Measurements from ENCODE around the gene TMEM267.
"Not testable (repeated sequence)": the region's sequence is repeated elsewhere in the genome, so short reads cannot be mapped to it uniquely, and the experiment has no call there.

The TMEM267 gene

DNA sequence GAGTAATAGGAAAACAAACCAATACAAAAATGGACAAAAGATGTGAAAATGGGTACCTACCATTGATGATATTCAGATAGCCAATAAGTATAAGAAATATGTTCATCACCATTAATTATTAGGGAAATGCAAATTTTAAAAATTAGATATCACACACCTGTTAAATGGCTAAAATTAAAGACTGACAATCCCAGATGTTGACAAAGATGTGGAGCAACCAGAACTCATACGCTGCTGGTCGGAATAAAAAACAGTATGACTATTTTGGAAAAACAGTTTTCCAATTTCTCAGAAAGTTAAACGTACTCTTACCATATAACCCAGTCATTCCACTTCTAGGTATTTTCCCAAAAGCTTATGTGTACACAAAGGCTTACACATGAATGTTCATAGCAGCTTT, 27.1 kb downstream of the TMEM267 start:
- no peak for DNase-seq (ENCODE audit: low spot score)

DNA sequence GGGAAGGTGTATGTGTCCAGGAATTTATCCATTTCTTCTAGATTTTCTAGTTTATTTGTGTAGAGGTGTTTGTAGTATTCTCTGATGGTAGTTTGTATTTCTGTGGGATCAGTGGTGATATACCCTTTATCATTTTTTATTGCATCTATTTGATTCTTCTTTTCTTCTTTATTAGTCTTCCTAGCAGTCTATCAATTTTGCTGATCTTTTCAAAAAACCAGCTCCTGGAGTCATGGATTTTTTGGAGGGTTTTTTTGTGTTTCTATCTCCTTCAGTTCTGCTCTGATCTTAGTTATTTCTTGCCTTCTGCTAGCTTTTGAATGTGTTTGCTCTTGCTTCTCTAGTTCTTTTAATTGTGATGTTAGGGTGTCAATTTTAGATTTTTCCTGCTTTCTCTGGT, 42.1 kb downstream of the TMEM267 start:
- DNase-seq (ENCODE audit: low spot score): not testable (repeated sequence)

DNA sequence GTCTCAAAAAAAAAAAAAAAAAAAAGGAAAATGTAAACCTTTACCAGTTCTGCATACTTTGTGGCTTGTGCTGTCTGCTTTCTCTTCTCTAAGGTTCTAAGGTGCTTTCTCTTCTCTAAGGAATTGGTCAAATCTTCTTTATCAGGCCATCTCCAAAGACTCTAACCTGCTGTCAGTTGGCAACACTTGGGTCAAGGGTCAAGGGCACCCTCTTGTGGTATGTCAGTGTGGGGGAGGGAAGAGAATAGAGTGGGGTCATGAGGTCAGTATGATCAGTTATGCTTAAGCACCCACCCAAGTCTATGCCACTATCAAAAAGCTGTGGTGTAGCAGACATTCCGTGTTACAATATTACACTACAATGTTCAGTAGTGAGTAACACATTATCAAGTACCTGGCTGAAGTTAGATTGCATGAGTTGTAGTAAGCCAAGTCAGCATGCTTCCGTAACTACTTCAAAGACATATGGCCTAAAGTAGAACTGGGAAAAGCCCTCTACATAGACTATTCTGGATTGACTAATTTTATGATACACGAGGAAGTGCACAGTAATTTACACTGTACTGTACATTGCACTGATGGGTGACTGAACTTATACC, 46.5 kb downstream of the TMEM267 start:
- DNase-seq (ENCODE audit: low spot score): no peak

DNA sequence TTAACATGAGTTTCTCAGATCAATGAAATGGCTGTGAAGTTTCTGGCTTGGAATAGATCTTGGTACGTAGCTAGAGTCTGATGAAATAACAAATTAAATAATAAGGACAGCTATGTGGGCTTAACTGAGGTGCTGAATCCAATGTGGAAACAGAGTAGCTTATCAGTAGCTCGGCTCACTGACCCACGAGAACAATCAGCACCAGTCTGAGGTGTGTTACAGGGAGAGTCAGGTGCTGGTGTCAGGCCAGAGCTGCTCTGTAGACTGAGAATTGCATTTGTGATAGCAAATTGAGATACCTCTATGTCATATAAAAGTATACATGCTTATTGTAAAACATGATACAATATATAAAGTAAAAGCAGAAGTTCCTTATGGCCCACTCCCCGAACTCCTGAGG, 50.3 kb downstream of the TMEM267 start:
- no peak for DNase-seq (ENCODE audit: low spot score)

DNA sequence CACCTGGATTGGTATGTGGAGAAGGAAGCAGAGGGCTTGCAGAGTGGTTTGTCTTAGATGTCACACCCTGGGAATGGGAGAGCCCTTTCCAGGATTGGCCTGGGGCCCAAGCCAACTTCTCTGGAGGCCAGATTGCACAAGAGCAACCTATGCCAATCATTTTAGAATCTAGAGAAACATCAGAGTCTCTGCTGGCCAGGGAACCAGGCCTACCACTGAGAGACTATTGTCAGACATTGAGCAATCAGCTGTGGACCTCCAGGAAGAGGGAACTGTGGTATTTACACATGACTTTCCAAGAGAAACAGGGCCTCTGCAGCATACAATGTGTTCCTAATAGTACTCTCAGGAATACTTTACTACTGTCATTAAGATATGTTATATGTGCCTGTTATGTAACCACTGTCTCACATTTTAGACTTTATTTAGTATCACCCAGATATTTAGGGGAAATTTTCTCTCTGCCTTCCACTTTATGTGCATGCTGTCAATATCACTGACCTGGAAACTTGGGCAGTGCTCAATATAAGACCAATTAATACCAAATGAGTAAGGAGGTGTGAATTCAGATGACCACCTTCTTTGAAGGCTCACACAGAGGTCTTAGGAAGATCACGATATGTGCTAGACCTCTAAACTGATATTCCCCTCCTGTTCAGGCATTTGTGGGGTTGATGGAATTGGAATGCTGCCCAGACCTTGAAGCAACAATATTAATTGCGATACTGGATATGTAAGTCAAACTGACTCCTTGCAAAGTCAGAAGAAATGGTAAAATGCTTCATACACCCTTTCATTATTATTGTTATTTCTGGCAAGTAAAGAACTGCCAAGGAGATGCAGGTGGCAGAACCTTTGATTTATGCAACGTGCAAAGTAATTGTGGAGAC, 50.9 kb downstream of the TMEM267 start:
- no peak for DNase-seq (ENCODE audit: low spot score)

DNA sequence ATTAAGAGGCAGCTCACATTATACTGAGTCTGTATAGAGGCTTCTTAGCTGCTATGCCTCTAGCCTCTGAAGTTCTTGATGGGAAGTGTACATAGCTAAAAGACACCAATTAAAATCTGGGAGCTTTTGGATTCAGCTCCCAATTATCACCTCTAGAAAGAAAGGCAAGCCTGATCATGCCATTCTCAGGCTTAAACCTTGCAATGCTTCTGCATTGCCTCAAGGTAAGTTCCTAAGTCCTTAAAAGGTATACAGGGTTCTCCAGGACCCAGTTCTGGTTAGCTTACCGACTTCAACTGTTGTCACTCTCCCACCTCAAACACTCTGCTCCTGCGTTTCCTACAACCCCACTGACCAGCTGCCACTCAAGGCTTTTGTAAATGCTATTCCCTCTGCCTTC, 54.0 kb downstream of the TMEM267 start:
- DNase-seq (ENCODE audit: low spot score): no peak

DNA sequence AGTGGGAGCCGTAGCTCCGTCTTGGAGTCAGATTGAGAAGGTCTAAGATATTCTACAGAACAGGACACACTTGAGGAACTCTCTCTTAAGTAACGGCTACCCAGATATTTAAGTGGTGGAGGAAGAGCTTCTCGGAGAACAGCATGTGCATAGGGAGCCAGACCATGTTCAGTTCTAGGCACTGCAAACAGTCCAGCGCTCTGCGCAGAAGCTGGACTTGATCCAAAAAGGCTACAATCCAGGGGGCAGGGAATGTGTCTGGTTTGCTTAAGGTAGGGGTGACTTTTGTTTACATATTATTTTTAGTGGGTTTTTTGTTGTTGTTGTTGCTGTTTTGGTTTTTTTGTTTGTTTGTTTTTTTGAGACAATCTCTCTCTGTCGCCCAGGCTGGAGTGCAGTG, 54.6 kb downstream of the TMEM267 start:
- no peak for DNase-seq (ENCODE audit: low spot score)

DNA sequence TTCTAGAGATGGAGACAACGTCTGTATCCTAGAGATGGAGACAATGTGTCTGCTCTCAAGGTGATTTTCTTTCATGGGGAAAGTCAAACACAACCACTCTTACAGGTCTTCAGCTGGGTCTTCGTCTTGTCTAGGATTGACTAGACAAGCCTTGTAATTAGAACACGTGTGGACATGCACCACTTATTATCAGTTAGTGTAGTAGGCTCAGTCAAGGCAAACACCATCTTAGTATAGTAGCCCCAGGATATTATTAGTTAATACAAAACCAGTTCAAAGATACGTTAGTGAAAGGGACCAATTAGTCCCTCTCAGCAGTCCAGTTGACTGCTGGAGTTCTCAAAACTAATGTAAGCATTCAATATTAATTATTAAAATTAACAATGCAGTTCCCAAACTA, 56.4 kb downstream of the TMEM267 start:
- DNase-seq (ENCODE audit: low spot score): no peak

DNA sequence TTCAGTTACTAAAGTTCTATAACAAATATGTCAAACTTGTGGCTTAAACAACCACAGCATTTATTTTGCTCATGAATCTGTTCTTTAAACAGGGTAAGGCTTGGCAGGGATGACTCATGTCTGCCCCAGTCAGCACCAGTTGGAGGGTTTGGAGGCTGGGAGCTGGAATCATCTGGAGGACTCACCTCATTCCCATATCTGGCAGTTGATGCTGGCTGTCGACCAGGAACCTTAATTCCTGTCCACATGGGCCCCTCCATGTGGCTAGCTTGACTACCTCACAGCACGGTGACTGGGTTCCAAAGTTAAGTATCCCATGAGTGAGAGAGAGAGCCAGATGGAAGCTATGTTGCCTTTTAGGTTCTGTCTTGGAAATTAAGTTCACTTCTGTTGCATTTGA, 57.7 kb downstream of the TMEM267 start:
- DNase-seq (ENCODE audit: low spot score): no peak

DNA sequence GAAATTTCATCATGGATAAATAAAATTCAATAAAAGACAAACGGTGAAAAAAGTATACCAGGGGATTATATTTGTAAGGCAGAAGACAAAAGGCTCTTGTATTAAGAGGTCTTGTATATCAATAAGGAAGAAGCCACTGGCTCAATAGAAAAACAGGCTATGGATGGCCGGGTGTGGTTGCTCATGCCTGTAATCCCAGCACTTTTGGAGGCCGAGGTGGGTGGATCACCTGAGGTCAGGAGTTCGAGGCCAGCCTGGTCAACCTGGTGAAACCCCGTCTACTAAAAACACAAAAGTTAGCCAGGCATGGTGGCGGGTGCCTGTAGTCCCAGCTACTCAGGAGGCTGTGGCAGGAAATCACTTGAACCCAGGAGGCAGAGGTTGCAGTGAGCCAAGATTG, 60.6 kb downstream of the TMEM267 start:
- not testable (repeated sequence) for DNase-seq (ENCODE audit: low spot score)

DNA sequence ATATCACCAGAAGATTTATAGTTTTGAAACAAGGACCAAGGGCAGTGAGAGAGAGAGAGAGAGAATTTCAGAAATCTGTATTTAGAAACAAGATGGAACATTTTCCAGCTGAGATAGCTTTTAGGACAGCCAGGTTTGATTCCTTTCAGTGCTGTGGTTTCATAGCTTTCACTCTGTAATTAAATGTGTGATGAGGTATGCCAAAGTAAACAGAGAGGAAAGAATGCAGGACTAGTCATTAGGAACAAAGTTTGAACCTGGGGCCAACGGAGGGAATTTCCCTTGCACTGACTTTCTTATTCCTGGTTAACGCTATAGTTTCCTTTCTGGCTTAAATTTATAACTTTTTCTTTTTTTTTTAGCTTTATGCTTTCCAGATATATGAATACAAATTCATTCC, 61.5 kb downstream of the TMEM267 start:
- no peak for DNase-seq (ENCODE audit: low spot score)

DNA sequence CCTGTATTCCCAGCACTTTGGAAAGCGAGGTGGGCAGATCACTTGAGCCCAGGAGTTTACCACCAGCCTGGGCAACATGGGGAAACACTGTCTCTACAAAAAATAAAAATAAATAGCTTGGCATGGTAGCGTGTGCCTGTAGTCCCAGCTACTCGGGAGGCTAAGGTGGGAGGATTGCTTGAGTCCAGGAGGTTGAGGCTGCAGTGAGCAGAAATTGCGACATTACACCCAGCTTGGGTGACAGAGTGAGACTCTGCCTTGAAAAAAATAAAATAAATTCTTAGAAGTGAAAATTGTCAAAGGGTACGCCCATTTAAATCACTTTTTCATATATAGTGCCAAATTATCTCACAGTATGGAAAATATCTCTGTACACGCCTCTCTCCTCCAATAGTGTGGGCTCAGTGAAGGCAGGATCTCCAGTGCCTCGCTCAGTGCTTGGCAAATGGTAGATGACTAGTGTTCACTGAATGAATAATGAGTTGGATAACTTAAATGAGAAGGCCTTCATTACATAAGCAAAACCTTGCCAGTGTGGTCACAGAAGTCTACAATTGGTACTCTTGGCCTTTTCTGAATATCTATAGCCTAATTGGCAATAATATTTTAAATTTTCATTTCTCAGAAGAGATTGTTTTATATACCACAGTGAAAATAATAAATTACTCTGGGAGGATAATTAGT, 62.1 kb downstream of the TMEM267 start:
- no peak for DNase-seq (ENCODE audit: low spot score)

DNA sequence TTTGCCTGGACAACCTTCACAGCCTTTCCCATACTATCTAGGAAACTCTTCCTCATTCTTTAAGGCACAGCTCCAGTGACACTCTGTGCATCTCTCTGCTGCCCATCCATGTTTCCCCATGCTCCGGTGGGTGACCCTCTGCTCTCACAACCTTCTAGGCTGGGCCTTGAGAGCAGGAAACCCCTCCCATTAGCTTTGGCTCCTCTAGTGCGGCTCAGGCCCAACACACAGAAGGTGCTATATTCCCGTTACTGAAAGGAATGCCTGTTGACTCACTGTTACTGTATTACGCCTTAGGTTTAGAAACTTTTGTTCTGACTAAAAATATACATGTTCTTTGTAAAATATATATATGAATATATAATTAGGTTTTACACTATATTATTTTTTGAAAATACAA, 63.4 kb downstream of the TMEM267 start:
- no peak for DNase-seq (ENCODE audit: low spot score)

DNA sequence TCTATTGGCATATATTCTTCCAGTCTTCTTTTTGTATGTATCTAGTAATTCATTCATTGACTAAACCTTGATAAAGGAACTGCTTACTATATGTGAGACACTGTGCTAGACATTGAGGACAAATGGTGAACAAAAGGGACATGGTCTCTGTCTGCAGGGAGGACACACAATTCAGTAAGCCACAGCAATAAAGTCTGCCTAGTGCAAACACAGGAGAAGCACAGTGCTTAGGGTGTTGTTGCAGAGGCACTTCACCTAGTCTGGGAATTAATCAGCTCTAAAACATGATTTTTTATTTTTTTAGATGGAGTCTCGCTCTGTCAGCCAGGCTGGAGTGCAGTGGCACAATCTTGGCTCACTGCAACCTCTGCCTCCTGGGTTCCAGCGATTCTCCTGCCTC, 65.1 kb downstream of the TMEM267 start:
- DNase-seq (ENCODE audit: low spot score): no peak

DNA sequence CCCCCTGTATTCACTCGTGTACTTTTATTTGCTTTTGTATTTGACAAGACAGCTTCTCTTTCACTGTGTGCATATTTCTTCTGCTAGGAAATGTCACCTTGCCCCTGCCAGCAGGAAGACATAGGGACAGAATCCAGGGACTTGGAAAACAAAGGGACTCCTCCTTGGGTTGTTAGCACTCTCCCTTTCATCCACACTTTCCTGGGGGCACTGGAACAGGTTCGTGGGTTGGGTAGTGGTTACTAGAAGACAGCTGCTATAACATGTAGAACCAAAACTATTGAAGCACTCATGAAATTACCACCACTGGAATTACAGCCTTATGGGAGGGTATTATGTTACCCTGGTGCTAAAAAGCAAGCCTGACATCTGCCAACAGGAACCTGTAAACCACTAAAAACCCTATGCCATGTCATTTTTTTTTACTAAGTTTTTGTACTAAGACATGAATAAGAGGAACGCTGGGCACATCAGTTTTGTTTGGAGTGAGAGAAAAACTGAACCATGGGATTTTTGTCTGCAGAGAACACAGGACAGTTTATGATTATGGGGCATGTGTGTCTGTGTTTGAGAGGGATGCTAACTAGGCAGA, 66.8 kb downstream of the TMEM267 start:
- DNase-seq (ENCODE audit: low spot score): no peak

DNA sequence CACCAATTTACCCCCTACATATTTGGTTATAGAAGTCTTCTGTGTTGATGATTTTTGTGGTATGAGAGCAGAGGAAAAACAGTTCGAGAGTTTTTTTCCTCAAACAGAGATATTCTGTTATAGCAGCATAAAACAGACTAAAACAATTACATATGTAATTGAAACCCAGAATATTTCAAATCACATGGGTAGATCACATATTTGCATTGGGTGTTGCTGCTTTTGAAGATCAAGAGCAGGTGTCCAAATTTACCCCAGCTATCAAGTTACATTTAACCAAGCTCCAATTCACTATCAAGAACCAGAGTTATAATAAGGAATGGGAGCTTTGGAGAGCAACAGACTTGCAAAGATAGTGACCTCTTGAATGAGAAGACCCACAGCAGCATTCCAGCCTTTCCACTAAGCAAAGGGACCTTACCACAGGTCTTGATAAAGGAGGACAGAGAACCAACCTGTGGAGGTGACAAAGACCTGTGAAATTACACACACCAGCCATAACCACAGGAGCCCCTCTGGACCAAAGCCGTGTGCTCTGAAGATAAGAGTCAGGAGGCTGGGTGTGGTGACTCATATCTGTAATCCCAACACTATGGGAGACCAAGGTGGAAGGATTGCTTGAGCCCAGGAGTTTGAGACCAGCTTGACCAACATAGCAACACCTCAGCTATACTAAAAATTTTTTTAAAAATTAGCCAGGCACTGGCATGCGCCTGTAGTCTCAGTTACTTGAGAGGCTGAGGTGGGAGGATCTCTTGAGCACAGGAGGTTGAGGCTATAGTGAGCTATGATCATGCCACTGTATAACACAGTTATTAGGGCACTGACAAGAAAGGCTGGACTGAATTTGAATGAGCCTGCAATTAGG, 67.5 kb downstream of the TMEM267 start:
- no peak for DNase-seq (ENCODE audit: low spot score)

DNA sequence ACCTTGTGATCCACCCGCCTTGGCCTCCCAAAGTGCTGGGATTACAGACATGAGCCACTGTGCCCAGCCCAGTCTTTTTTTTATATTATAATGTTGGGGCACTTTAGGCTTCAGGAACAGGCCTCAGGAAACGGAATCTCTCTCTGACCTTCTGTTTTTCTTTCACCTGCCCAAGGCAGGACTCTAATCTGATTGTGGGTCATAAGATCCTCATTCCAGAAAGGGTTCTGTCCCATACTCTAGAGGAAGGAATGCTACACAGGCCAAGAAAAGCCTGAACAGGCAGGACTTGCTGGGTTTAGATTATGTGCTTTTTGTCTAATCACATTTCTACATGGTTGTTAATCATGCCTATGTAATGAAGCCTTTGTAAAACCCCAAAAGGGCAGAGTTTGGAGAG, 69.7 kb downstream of the TMEM267 start:
- no peak for DNase-seq (ENCODE audit: low spot score)

DNA sequence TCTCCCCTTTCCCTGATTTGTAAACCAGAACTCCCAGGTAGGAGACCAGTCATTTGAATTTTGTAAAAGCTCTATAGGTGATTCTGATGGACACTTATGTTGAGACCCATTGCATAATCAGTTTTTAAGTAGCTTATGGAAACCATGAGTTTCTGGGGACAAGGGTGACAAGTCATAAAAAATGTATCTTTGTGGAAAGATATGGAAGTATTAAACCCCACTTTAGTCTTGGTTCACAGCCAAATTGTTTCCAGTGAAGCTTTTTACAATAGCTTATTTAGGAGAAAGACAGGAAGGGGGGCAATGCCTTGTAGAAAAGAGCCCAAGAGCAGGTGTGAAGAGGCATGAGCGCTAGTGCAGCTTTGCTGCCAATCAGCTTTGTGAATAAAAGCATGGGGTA, 71.0 kb downstream of the TMEM267 start:
- no peak for DNase-seq (ENCODE audit: low spot score)

DNA sequence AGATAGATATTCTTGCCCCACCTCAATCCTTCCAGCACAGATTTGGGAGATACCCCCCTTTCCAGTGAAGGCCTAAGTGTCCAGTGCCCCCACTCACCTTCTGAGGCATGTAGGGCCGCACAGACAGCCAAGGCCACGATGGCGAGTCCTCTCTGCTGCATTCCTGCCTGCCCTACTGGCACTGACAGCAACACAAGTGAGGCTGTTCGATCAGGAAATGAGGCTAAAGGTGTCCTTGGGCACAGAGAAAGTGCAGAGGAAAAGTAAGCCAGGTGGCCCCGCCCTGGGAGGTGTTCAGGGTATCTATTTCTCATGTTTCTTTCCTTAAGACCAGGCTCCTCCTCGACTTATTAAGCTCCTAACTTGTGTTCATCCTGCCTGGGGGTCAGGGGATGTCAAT, 71.5 kb downstream of the TMEM267 start, which contains the start of gene CCL28:
Gene CCL28, minus strand, starts transcription at position 236 of the 400 bp plus-strand sequence. Its CDS starts 75 bp downstream, at position 161.
- DNase-seq (ENCODE audit: low spot score): no peak

DNA sequence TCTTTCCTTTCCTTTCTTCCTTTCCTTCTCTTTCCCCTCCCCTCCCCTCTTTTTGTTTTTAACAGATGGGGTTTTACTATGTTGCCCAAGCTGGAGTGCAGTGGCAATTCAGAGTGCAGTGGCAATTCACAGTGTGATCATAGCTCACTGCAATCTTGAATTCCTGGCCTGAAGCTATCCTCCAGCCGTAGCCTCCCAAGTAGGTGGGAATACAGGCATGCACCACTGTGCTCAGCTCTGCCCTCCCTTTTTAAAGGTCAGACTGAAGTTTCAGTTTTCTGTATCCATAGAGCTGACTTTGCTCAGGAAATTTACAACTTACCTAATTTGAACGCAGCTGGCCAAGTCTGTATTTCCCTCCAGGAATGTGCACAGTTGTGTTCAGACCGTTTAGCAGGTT, 72.2 kb downstream of the TMEM267 start:
- no peak for DNase-seq (ENCODE audit: low spot score)

DNA sequence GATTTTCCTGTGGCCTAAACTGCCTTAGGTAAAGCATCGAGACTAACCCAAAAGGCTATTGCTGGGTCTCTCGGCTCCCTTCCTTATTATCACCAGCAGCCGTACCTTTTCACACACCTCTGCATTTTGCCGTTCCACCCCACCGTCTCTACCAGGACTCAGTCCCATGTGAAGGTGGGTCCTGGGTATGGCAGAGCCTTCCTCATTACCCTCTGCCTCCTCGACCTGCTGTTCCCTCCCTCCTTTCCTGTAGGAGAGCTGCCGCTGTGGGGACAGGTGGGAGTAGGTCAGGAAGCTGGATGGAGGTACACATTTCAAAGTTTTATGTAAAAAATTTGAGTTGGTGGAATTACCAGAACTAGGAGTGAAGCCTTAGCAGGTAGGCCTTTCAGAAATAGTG, 73.3 kb downstream of the TMEM267 start:
- no peak for DNase-seq (ENCODE audit: low spot score)

DNA sequence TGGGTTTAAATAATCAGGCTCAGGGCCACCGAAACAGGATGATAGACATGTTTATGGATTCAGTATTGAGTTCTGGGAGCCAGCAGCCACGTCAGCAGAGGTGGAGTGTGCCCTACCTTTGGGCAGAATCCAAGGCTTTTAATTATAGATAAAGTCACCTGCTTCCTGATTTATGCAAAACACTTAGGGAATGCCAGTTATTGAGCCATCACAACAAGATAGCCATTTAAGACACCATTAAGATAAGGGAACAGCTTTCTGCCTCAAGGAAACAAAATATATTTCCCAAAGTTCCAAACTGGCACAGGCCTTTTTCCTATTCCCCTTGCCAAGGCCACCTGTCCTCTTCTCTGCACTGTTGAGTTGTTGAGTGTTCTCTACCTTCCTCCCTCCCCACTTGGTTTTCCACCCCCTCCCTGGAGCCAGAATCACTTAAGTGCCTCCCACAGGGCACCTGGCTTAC, 73.8 kb downstream of the TMEM267 start:
- DNase-seq (ENCODE audit: low spot score): no peak

Measured in activated CD4-positive, alpha-beta T cell treated with anti-CD3 and anti-CD28 coated beads, Interleukin-2, Interleukin-4, amounts not matched to agents 100 ng/mL and 50 ng/mL, durations not matched to agents 16 hours and 8 hours (primary cell).